SH-SY5Y (cell line): Measurements from ENCODE around the gene PATZ1.

ENCODE experiments used
- GATA2 ChIP-seq: IDR thresholded peaks from 2 replicates; pipeline ENCODE4 v1.6.1; 2011; ENCODE audit warnings: mild to moderate bottlenecking, low read depth, low read length
- GATA3 ChIP-seq: IDR thresholded peaks from 2 replicates; pipeline ENCODE4 v1.6.1; 2011; ENCODE audit warnings: low read depth, mild to moderate bottlenecking, low read length, moderate library complexity

DNA sequence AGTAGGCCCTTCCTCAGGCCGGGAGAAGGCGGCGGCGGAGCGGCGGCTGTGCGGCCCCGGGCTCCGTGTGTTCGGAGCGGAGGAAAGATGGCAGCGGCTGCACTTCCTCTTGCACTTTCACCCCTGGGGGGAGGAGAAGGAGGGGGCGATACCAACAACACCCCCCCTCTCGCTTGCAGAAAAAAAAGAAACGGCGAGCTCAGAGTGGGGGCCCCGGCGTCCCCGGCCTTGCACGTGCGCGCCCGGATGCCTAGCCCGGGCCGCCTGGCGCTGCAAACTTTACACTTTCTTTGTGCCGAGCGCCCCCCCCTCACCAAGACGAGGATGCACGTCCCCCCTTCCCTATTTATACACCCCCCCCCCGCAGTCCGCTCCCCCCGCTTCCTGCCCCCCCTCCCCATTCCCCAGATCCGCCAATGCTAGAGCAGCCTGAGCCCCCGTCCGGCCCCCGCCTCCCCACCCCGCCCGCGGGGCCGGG is at the start of gene PATZ1:
- TF ChIP-seq GATA2 (no peak), GATA3 (no peak)
